Upper lobe of left lung (tissue), 6 donors: Measurements from ENCODE around the gene CRYBB3. TPM values are rescaled to one million over a fixed set of nuclear protein-coding genes. Genes with fewer than 3 reads are reported as not detected.

Source experiments
- ATAC-seq, 2 donors: fragments of 200-7000 bp; cut with Tn5 transposase; one replicate each; pipeline ENCODE4 v1.9.1; 2022; ENCODE audit warnings: mild to moderate bottlenecking in 2 of 2, moderate library complexity in 2 of 2; ENCODE audit not compliant: low FRiP score in 2 of 2
- DNase-seq, 2 donors: peaks; one replicate each; pipeline ENCODE4 v3.0.0-alpha.2; 2019 to 2020
- H3K27ac ChIP-seq, 4 donors: fragments of 200-600 bp; sonication (generic); one replicate each; pipeline ENCODE4 v1.5.1; 2016 to 2019
- H3K27me3 ChIP-seq, 4 donors: fragments of 200-600 bp; sonication (generic); one replicate each; pipeline ENCODE4 v1.5.1; 2017 to 2019
- H3K36me3 ChIP-seq, 4 donors: fragments of 200-600 bp; sonication (generic); one replicate each; pipeline ENCODE4 v1.5.1; 2016 to 2019
- H3K4me1 ChIP-seq, 4 donors: fragments of 200-600 bp; sonication (generic); one replicate each; pipeline ENCODE4 v1.5.1; 2018 to 2019
- H3K4me3 ChIP-seq, 4 donors: fragments of 200-600 bp; sonication (generic); one replicate each; pipeline ENCODE4 v1.5.1; 2017 to 2019; ENCODE audit warnings: mild to moderate bottlenecking in 2 of 4, moderate library complexity in 1 of 4
- H3K9me3 ChIP-seq, 4 donors: fragments of 200-600 bp; sonication (generic); one replicate each; pipeline ENCODE4 v1.5.1; 2018 to 2019
- CTCF ChIP-seq, 6 experiments: fragments of 450-650 bp in 4 of 6; fragments of 200-600 bp in 2 of 6; sonication (generic) in 2 of 6; IDR thresholded peaks; one replicate each; pipeline ENCODE4 v1.5.1; 2016 to 2019; ENCODE audit warnings: antibody characterized with exemption in 6 of 6
- EP300 ChIP-seq, 4 donors: sonication (generic); formaldehyde crosslinking; IDR thresholded peaks; one replicate each; pipeline ENCODE4 v1.5.1; 2017; ENCODE audit warnings: antibody characterized with exemption in 4 of 4, control low read depth in 2 of 4
- POLR2A ChIP-seq, 4 donors: fragments of 450-650 bp; IDR thresholded peaks; one replicate each; pipeline ENCODE4 v1.5.1; 2016 to 2017; ENCODE audit warnings: antibody characterized with exemption in 4 of 4, mild to moderate bottlenecking in 2 of 4
- POLR2AphosphoS5 ChIP-seq, 2 donors: sonication (generic); formaldehyde crosslinking; IDR thresholded peaks; one replicate each; pipeline ENCODE4 v1.5.1; 2017; ENCODE audit warnings: antibody characterized with exemption in 2 of 2
- WGBS, 2 donors: methylation state at CpG; one replicate each; pipeline ENCODE4 v1.1.5; 2017 to 2018; 5-methylcytosine and 5-hydroxymethylcytosine counted together
- total RNA-seq, 6 donors: library from RNA; depleted of rRNA in 4 of 6; stranded (reverse); fragments of >200 nt in 4 of 6; gene quantifications; one replicate each; pipeline versions ENCODE4 v1.1.0 to v1.2.1, GENCODE V29; 2016 to 2021
- donor health status: DM: no; HTN: no; CAD: no; lungs with moderate emphysema.
- donor health status: DM: no; HTN: yes; CAD: no; lungs with severe emphysema.

The CRYBB3 gene
- total RNA-seq, 6 donors from 2014 or later: 0.26 to 0.61 TPM; not detected in 4

- WGBS, 2 donors: 72 to 74% methylated on average over 16 to 17 of the region's 17 CpGs
- no peak overlapping the region for H3K4me3 ChIP-seq
- peaks cover 4 to 15% (median 10%) of the 10 kb centered on the region in 4 donors for H3K36me3 ChIP-seq
- no peaks in the 10 kb centered on the region for H3K27me3 ChIP-seq
- TF ChIP-seq CTCF (IDR thresholded peaks at IDR 0.05): no peak
- TF ChIP-seq POLR2A (IDR thresholded peaks at IDR 0.05): no peak
- peak in 1 of 2 donors; percentile 37 for ATAC-seq
- peak overlapping the region in 3 of 4 donors; percentile 35 to 50 (median 49) for H3K27ac ChIP-seq
- peaks cover 0 to 13% (median 8%) of the 10 kb centered on the region in 4 donors for H3K4me1 ChIP-seq
- no peaks in the 10 kb centered on the region for H3K9me3 ChIP-seq
- DNase-seq: peak in 1 of 2 donors; percentile 67
Observed at GRCh38 chr22:25169278-25170031, 30.2 kb upstream of the CRYBB3 start.

- H3K4me3 ChIP-seq: no peak overlapping the region
- DNase-seq (no peak), ATAC-seq (no peak)
- TF ChIP-seq POLR2A (IDR thresholded peaks at IDR 0.05): no peak
- no peak for TF ChIP-seq CTCF (IDR thresholded peaks at IDR 0.05)
- TF ChIP-seq EP300 (IDR thresholded peaks at IDR 0.05): no peak
- TF ChIP-seq POLR2AphosphoS5 (IDR thresholded peaks at IDR 0.05): no peak
- peaks cover 0 to 8% (median 3%) of the 10 kb centered on the region in 4 donors for H3K4me1 ChIP-seq
- WGBS, 2 donors: 91 to 92% methylated on average over 14 to 16 of the region's 16 CpGs
- H3K9me3 ChIP-seq: no peaks in the 10 kb centered on the region
- no peaks in the 10 kb centered on the region for H3K27me3 ChIP-seq
- H3K36me3 ChIP-seq: peaks cover 7 to 26% (median 20%) of the 10 kb centered on the region in 4 donors
- peak overlapping the region in 2 of 4 donors; percentile 7 to 49 for H3K27ac ChIP-seq
Observed at GRCh38 chr22:25170426-25170980, 29.2 kb upstream of the CRYBB3 start.

DNA sequence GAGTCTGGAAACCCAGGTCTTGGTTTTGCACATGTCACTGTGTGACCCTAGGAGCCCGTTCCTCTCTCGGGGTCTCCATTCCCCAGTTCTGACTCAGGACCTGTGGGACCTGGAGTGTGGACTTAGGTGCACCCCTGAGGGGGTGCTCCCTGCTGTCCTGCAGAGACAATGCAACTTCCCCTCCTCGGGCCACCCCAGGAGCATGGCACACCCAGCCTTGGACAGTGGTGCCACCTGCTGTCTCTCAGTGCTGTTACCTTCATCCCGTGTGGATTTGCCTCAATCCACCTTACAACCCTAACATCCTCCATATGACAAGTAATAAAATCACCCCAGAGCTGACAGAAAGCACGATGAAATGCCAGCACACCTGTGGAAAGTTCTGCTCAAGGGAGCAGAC, 27.5 kb upstream of the CRYBB3 start:
- DNase-seq (peak in 1 of 2 donors; percentile 33), ATAC-seq (no peak)
- peaks cover 0 to 5% (median 0%) of the 10 kb centered on the region in 4 donors for H3K4me1 ChIP-seq
- H3K27ac ChIP-seq: no peak overlapping the region
- peaks cover 10 to 42% (median 30%) of the 10 kb centered on the region in 4 donors for H3K36me3 ChIP-seq
- 54 to 58% methylated on average over 3 to 5 of the region's 5 CpGs for WGBS, 2 donors
- TF ChIP-seq EP300 (IDR thresholded peaks at IDR 0.05) (no peak), POLR2A (IDR thresholded peaks at IDR 0.05) (no peak), CTCF (IDR thresholded peaks at IDR 0.05) (peak; percentile 31 to 64 (median 40)), POLR2AphosphoS5 (IDR thresholded peaks at IDR 0.05) (no peak)
- no peaks in the 10 kb centered on the region for H3K27me3 ChIP-seq
- no peak overlapping the region for H3K4me3 ChIP-seq
- H3K9me3 ChIP-seq: no peaks in the 10 kb centered on the region

DNA sequence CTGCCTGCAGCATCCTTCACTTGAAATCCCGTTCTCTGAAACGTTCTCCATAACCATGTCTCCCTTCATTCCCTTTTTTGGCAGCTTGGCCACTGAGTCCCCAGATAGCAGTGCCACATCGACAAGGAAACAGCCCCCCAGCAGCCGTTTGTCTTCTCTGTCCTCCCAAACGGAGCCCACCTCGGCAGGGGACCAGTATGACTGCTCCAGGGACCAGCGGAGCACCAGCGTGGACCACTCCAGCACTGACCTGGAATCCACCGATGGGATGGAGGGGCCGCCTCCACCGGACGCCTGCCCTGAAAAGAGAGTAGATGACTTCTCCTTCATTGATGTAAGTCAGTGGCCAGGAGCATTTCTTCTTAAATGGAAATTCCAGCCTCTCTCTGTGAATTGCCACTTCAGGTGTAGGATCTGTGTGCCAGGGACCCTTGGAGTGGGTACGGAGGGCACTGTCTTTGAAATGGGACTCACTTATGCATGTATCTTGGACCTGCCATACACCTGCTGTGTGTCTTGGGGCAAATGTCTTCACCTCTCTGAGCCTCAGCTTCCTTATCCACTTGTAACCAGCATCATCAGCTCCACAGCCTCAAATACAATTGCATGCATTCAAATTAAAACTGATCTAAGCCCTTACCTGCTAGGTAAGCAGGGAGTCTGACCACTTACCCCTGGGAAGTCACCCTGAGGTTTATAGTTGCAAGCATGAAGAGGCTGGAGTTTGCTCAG, 25.3 kb upstream of the CRYBB3 start:
- TF ChIP-seq CTCF (IDR thresholded peaks at IDR 0.05) (no peak), POLR2AphosphoS5 (IDR thresholded peaks at IDR 0.05) (no peak), POLR2A (IDR thresholded peaks at IDR 0.05) (no peak), EP300 (IDR thresholded peaks at IDR 0.05) (no peak)
- Histone ChIP-seq H3K27me3 (no peaks in the 10 kb centered on the region), H3K9me3 (peaks cover 0 to 2% (median 0%) of the 10 kb centered on the region in 4 donors), H3K4me1 (peaks cover 0 to 4% (median 0%) of the 10 kb centered on the region in 4 donors), H3K27ac (no peak overlapping the region), H3K36me3 (peaks cover 12 to 55% (median 45%) of the 10 kb centered on the region in 4 donors), H3K4me3 (no peak overlapping the region)
- ATAC-seq (no peak), DNase-seq (no peak)
- 92 to 93% methylated on average over 11 to 13 of the region's 13 CpGs for WGBS, 2 donors
